Mammary epithelial cell (primary cell): ENCODE measurements around the gene TEAD1.

Source experiments
- CTCF ChIP-seq, 2 donors: IDR thresholded peaks in 1 of 2; conservative IDR thresholded peaks in 1 of 2; 2 replicates each; pipeline ENCODE4 v1.5.1; 2011 to 2012; ENCODE audit warnings: inconsistent platforms in 2 of 2, low read length in 2 of 2, mild to moderate bottlenecking in 2 of 2, control low read depth in 1 of 2, low read depth in 1 of 2; ENCODE audit not compliant: insufficient read depth in 1 of 2; ENCODE audit errors: extremely low read depth in 1 of 2
- EZH2 ChIP-seq: IDR thresholded peaks from 2 replicates; pipeline ENCODE4 v1.6.1; 2012; ENCODE audit warnings: low read length, inconsistent platforms, borderline replicate concordance

- no peak for TF ChIP-seq CTCF (conservative IDR thresholded peaks at IDR 0.05 in 1 of 2, IDR thresholded peaks at IDR 0.05 in 1 of 2; ENCODE audit: extremely low read depth in 1 of 2, insufficient read depth in 1 of 2, low read depth in 1 of 2, low read length in 2 of 2)
- no peak for TF ChIP-seq EZH2
These were observed 1.9 kb downstream of the TEAD1 start for GRCh38 chr11:12675951-12676711.
